Measurements from ENCODE around the gene PREP. TPM values are rescaled to one million over a fixed set of nuclear protein-coding genes. Genes with fewer than 3 reads are reported as not detected.

Gene PREP
- total RNA-seq, 1 experiment from 2014 or later = 69.9 TPM

DNA sequence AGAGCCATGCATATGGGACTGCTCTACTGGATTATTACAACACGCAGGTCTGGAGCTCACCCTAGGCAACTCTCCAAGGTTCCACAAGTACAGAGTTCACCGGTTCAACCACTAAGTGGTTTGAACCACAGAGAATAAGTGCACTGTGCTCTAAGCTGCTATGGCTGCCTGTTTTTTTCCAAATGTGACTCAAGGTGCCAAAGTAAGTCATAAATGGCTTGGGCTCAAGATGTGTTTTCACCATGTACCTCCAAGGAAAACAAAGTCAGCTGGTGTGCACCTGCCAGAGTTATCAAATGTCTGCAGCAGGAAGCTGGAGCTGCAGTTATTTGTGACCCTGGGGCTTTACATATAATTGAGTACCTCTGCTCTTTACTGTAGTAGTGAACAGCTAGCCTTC lies 76.7 kb downstream of the PREP start:
- Mint-ChIP-seq H3K36me3 (ENCODE audit: insufficient read depth, unreplicated experiment) (peaks cover 53% of the 10 kb centered on the region), H3K27me3 (ENCODE audit: insufficient read depth, unreplicated experiment) (no peaks in the 10 kb centered on the region), H3K27ac (ENCODE audit: unreplicated experiment) (no peak overlapping the region), H3K4me3 (ENCODE audit: unreplicated experiment) (no peak overlapping the region), H3K9me3 (ENCODE audit: unreplicated experiment) (no peaks in the 10 kb centered on the region), H3K4me1 (ENCODE audit: low read depth, unreplicated experiment) (no peaks in the 10 kb centered on the region)
- Histone ChIP-seq H3K4me3 (ENCODE audit: low read depth, low read length) (no peak overlapping the region), H3K9me3 (no peaks in the 10 kb centered on the region), H3K36me3 (ENCODE audit: control insufficient read depth, insufficient read depth, low read length) (no peaks in the 10 kb centered on the region), H3K4me1 (no peaks in the 10 kb centered on the region), H3K27me3 (replicated peaks; ENCODE audit: control insufficient read depth, insufficient read depth, low read length) (no peaks in the 10 kb centered on the region)
- no peak for DNase-seq
- no TSS peak for BruUV-seq (replicated peaks)
- TF ChIP-seq CTCF (IDR thresholded peaks at IDR 0.05; ENCODE audit: insufficient read depth in 1 of 2, low read depth in 1 of 2, low read length in 1 of 2, severe bottlenecking in 1 of 2, unreplicated experiment in 1 of 2) = no peak
- intact Hi-C loops (cut with micrococcal nuclease; ENCODE audit: unreplicated experiment) = no loop called here
- ChIA-PET CTCF (interaction anchor here (0.7 kb wide), 1 partner anchor 687 kb away, joined by 3 read pairs; no protein-coding TSS in a partner anchor), POLR2A (no interaction called here)

DNA sequence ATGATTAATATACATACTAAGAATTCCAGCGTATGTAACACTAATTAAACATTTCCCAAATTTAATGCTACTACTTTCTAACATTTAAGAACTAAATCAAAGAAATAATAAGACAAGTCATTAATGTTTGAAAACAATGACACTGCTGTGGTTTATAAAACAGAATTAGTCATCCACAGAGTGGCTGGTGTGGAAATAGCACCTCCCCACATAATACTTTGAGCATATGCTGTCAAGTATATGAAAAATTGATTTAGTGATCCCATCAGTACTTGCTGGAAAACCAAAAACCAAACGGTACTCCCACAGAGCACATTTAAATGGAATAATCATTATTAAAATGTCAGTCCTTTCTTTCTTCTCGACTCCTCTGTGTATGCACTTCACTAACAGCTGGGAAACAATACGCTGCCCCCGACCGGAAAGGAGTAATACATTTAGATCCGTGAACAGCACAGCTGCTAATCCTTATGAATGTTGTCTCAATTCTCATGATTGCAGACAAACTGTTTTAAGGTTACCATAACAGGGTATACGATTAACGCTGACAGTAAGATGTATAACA lies 78.4 kb downstream of the PREP start:
- intact Hi-C loops (cut with micrococcal nuclease; ENCODE audit: unreplicated experiment) = no loop called here
- Mint-ChIP-seq H3K4me1 (ENCODE audit: low read depth, unreplicated experiment) (no peaks in the 10 kb centered on the region), H3K9me3 (ENCODE audit: unreplicated experiment) (no peaks in the 10 kb centered on the region), H3K36me3 (ENCODE audit: insufficient read depth, unreplicated experiment) (peaks cover 53% of the 10 kb centered on the region), H3K27ac (ENCODE audit: unreplicated experiment) (no peak overlapping the region), H3K27me3 (ENCODE audit: insufficient read depth, unreplicated experiment) (no peaks in the 10 kb centered on the region), H3K4me3 (ENCODE audit: unreplicated experiment) (no peak overlapping the region)
- no peak for DNase-seq
- no peaks in the 10 kb centered on the region for H3K9me3 ChIP-seq
- no peak for TF ChIP-seq CTCF (IDR thresholded peaks at IDR 0.05; ENCODE audit: insufficient read depth in 1 of 2, low read depth in 1 of 2, low read length in 1 of 2, severe bottlenecking in 1 of 2, unreplicated experiment in 1 of 2)
- no peaks in the 10 kb centered on the region for H3K4me1 ChIP-seq
- ChIA-PET POLR2A (no interaction called here), CTCF (no interaction called here)
- no peak overlapping the region for H3K4me3 ChIP-seq (ENCODE audit: low read depth, low read length)
- H3K36me3 ChIP-seq (ENCODE audit: control insufficient read depth, insufficient read depth, low read length) = no peaks in the 10 kb centered on the region
- no peaks in the 10 kb centered on the region for H3K27me3 ChIP-seq (replicated peaks; ENCODE audit: control insufficient read depth, insufficient read depth, low read length)
- BruUV-seq (replicated peaks) = no TSS peak

GRCh38 chr6:105322499-105323225 lies 80.2 kb downstream of the PREP start:
- H3K4me3 Mint-ChIP-seq (ENCODE audit: unreplicated experiment) = no peak overlapping the region
- POLR2A ChIA-PET = no interaction called here
- no peaks in the 10 kb centered on the region for H3K36me3 ChIP-seq (ENCODE audit: control insufficient read depth, insufficient read depth, low read length)
- H3K27me3 ChIP-seq (replicated peaks; ENCODE audit: control insufficient read depth, insufficient read depth, low read length) = no peaks in the 10 kb centered on the region
- H3K4me1 Mint-ChIP-seq (ENCODE audit: low read depth, unreplicated experiment) = no peaks in the 10 kb centered on the region
- CTCF ChIA-PET = no interaction called here
- intact Hi-C loops (cut with micrococcal nuclease; ENCODE audit: unreplicated experiment) = no loop called here
- H3K36me3 Mint-ChIP-seq (ENCODE audit: insufficient read depth, unreplicated experiment) = peaks cover 48% of the 10 kb centered on the region
- H3K4me1 ChIP-seq = no peaks in the 10 kb centered on the region
- no peaks in the 10 kb centered on the region for H3K27me3 Mint-ChIP-seq (ENCODE audit: insufficient read depth, unreplicated experiment)
- H3K4me3 ChIP-seq (ENCODE audit: low read depth, low read length) = no peak overlapping the region
- no TSS peak for BruUV-seq (replicated peaks)
- no peak for DNase-seq
- no peak overlapping the region for H3K27ac Mint-ChIP-seq (ENCODE audit: unreplicated experiment)
- no peaks in the 10 kb centered on the region for H3K9me3 ChIP-seq
- H3K9me3 Mint-ChIP-seq (ENCODE audit: unreplicated experiment) = no peaks in the 10 kb centered on the region
- no peak for TF ChIP-seq CTCF (IDR thresholded peaks at IDR 0.05; ENCODE audit: insufficient read depth in 1 of 2, low read depth in 1 of 2, low read length in 1 of 2, severe bottlenecking in 1 of 2, unreplicated experiment in 1 of 2)
